Osteoblast (primary cell): ENCODE measurements around the gene ACSL5. TPM values are rescaled to one million over a fixed set of nuclear protein-coding genes. Genes with fewer than 3 reads are reported as not detected.
"Not testable (repeated sequence)": the region's sequence is repeated elsewhere in the genome, so short reads cannot be mapped to it uniquely, and the experiment has no call there.

Source experiments
- DNase-seq: peaks from one replicate; pipeline ENCODE4 v3.0.0; 2011; ENCODE audit warnings: low spot score, mixed read lengths; ENCODE audit not compliant: insufficient read length; ENCODE audit errors: missing footprints
- H2AFZ ChIP-seq: 2 replicates; pipeline ENCODE4 v1.6.0; 2011; ENCODE audit warnings: mild to moderate bottlenecking, low read length
- H3K27ac ChIP-seq: 2 replicates; pipeline ENCODE4 v1.5.1; 2011; ENCODE audit warnings: mild to moderate bottlenecking, low read depth, low read length, moderate library complexity
- H3K27me3 ChIP-seq: 2 replicates; pipeline ENCODE4 v1.6.0; 2012; ENCODE audit warnings: mild to moderate bottlenecking, control low read depth, inconsistent platforms, low read length, moderate library complexity; ENCODE audit not compliant: insufficient read depth
- H3K36me3 ChIP-seq: 2 replicates; pipeline ENCODE4 v1.5.1; 2011; ENCODE audit warnings: mild to moderate bottlenecking, low read length, control low read depth, moderate library complexity; ENCODE audit not compliant: insufficient read depth
- H3K4me1 ChIP-seq: 2 replicates; pipeline ENCODE4 v1.5.1; 2011; ENCODE audit warnings: mild to moderate bottlenecking, low read length, control low read depth, moderate library complexity; ENCODE audit not compliant: insufficient read depth
- H3K4me2 ChIP-seq: 2 replicates; pipeline ENCODE4 v1.6.0; 2011; ENCODE audit warnings: mild to moderate bottlenecking, low read length; ENCODE audit not compliant: insufficient read depth
- H3K4me3 ChIP-seq: fragments of 200-600 bp; sonication (generic); 3 replicates; pipeline ENCODE4 v1.5.1; 2012; ENCODE audit warnings: mild to moderate bottlenecking, low read length, inconsistent platforms; ENCODE audit not compliant: insufficient read depth
- H3K79me2 ChIP-seq: 2 replicates; pipeline ENCODE4 v1.6.0; 2012; ENCODE audit warnings: mild to moderate bottlenecking, low read length, control low read depth, inconsistent platforms; ENCODE audit not compliant: insufficient read depth
- H3K9me3 ChIP-seq: 2 replicates; pipeline ENCODE4 v1.5.1; 2011; ENCODE audit warnings: low read depth, low read length, control low read depth
- H4K20me1 ChIP-seq: 2 replicates; pipeline ENCODE4 v1.6.0; 2012; ENCODE audit warnings: mild to moderate bottlenecking, low read length, control low read depth; ENCODE audit not compliant: insufficient read depth
- total RNA-seq: library from RNA; depleted of rRNA; stranded (reverse); fragments of >200 nt; gene quantifications from 2 replicates; pipeline ENCODE4 v1.2.3, GENCODE V29; 2012
- TF ChIP-seq, protein P1 (sequence below): IDR thresholded peaks from 2 replicates; pipeline ENCODE4 v1.5.1; 2011; ENCODE audit warnings: mild to moderate bottlenecking, low read depth, low read length, moderate library complexity; ENCODE audit errors: extremely low read depth

Gene ACSL5
- total RNA-seq, 1 donor, result 5.1 TPM

DNA sequence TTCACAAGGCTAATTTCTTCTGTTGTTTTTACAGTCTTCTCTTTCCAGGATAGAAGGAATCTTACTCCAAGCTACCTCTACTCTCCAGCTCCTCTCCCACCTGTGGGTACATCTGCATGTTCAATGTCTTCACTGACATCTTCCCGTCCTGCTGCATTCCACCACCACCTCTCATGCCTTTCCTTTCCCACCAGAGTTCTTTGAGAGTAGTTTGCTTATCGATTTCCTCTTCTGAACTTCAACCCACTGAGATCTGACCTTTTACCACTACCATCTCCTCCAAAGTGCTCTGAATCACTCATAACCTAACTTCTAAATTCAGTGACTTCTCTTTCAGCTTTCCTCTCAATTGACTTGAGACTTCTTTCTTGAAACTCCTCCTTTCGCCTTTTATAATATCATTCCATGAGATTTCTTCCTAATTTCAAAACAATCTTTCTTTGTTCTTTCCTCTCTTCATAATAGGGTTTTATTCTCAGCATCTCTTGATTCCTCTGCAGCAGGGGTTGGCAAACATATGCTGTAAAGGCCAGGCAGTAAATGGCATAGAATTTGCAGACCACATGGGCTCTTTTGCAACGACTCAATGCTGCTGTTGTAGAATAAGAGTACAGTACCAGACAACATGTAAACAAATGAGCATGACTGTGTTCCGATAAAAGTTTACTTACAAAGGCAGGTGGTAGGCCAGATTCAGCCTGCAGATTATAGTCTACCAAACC is 22.1 kb downstream of the ACSL5 start:
- DNase-seq, result no peak
- H3K79me2 ChIP-seq, result no peaks in the 10 kb centered on the region
- no peaks in the 10 kb centered on the region for H4K20me1 ChIP-seq
- H3K9me3 ChIP-seq, result no peaks in the 10 kb centered on the region
- H3K36me3 ChIP-seq, result no peaks in the 10 kb centered on the region
- no peak overlapping the region for H2AFZ ChIP-seq
- no peaks in the 10 kb centered on the region for H3K4me1 ChIP-seq
- no peak overlapping the region for H3K4me2 ChIP-seq
- TF ChIP-seq, protein P1, sequence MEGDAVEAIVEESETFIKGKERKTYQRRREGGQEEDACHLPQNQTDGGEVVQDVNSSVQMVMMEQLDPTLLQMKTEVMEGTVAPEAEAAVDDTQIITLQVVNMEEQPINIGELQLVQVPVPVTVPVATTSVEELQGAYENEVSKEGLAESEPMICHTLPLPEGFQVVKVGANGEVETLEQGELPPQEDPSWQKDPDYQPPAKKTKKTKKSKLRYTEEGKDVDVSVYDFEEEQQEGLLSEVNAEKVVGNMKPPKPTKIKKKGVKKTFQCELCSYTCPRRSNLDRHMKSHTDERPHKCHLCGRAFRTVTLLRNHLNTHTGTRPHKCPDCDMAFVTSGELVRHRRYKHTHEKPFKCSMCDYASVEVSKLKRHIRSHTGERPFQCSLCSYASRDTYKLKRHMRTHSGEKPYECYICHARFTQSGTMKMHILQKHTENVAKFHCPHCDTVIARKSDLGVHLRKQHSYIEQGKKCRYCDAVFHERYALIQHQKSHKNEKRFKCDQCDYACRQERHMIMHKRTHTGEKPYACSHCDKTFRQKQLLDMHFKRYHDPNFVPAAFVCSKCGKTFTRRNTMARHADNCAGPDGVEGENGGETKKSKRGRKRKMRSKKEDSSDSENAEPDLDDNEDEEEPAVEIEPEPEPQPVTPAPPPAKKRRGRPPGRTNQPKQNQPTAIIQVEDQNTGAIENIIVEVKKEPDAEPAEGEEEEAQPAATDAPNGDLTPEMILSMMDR, result no peak
- H3K27me3 ChIP-seq, result peaks cover 17% of the 10 kb centered on the region
- no peak overlapping the region for H3K4me3 ChIP-seq
- H3K27ac ChIP-seq, result no peak overlapping the region

DNA sequence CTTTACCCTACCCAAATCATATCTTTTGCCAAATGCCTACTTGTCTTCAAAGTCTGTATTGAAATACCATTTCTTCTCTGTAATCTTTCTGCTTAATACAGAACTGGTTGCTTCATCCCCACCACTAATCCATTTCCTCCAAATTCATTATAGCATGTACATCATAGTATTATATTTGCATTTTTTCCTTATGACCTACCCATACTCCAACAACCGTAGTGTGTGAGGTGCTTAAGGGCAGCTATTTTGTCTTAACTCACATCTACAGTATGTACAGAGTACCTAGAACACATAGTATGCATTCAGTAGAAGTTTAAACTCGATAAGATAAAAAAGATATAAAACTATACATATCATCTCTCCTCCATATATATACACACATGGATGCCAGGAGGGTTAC is 23.7 kb downstream of the ACSL5 start:
- H3K27me3 ChIP-seq, result peaks cover 17% of the 10 kb centered on the region
- H3K27ac ChIP-seq, result no peak overlapping the region
- no peaks in the 10 kb centered on the region for H4K20me1 ChIP-seq
- H2AFZ ChIP-seq, result no peak overlapping the region
- H3K36me3 ChIP-seq, result no peaks in the 10 kb centered on the region
- no peaks in the 10 kb centered on the region for H3K79me2 ChIP-seq
- TF ChIP-seq, protein P1, result no peak
- DNase-seq, result no peak
- H3K4me2 ChIP-seq, result no peak overlapping the region
- H3K4me3 ChIP-seq, result no peak overlapping the region
- no peaks in the 10 kb centered on the region for H3K4me1 ChIP-seq
- no peaks in the 10 kb centered on the region for H3K9me3 ChIP-seq

DNA sequence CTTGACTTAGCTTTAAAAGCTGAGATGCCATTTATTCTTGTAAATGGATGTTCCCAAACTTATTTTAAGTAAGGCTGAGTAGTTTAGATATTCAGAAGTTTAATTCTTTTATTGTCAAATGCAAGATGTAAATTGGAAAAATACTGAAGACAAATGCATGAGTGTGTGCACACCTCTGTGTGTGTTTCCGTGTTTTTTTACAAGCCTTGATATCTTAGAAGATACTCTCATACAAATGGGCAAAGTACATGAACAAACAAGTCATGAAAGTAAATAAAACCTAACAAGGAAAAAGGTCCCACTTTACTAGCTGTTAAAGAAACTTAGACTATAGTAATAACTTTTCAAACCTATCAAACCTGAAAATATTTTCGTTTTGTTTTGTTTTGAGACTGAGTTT is 29.0 kb downstream of the ACSL5 start:
- Histone ChIP-seq H2AFZ (no peak overlapping the region), H3K27ac (no peak overlapping the region), H3K79me2 (no peaks in the 10 kb centered on the region), H3K4me1 (no peaks in the 10 kb centered on the region), H3K27me3 (no peaks in the 10 kb centered on the region), H3K36me3 (no peaks in the 10 kb centered on the region), H3K4me2 (no peak overlapping the region), H4K20me1 (no peaks in the 10 kb centered on the region), H3K4me3 (no peak overlapping the region), H3K9me3 (no peaks in the 10 kb centered on the region)
- TF ChIP-seq, protein P1, result no peak
- no peak for DNase-seq

DNA sequence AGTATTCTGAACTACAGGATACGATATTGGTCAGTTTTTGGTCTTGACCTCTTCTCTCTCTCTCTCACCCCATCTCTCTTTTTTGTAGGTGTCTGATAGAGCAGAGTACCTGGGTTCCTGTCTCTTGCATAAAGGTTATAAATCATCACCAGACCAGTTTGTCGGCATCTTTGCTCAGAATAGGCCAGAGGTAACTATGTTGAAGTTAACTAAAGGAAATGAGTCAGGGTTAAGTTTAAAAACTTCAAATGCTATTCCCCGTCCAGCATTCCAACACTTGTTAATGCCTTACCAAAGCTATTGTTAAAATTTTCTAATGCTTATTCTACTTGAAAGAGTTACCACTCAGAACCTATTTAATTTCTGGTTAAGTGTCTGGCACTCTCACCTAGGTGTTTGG is 30.7 kb downstream of the ACSL5 start:
- DNase-seq, result no peak
- no peaks in the 10 kb centered on the region for H4K20me1 ChIP-seq
- H3K79me2 ChIP-seq, result no peaks in the 10 kb centered on the region
- no peaks in the 10 kb centered on the region for H3K36me3 ChIP-seq
- TF ChIP-seq, protein P1, result no peak
- H3K27me3 ChIP-seq, result no peaks in the 10 kb centered on the region
- H2AFZ ChIP-seq, result no peak overlapping the region
- no peak overlapping the region for H3K4me3 ChIP-seq
- no peaks in the 10 kb centered on the region for H3K9me3 ChIP-seq
- no peaks in the 10 kb centered on the region for H3K4me1 ChIP-seq
- H3K4me2 ChIP-seq, result no peak overlapping the region
- H3K27ac ChIP-seq, result no peak overlapping the region

DNA sequence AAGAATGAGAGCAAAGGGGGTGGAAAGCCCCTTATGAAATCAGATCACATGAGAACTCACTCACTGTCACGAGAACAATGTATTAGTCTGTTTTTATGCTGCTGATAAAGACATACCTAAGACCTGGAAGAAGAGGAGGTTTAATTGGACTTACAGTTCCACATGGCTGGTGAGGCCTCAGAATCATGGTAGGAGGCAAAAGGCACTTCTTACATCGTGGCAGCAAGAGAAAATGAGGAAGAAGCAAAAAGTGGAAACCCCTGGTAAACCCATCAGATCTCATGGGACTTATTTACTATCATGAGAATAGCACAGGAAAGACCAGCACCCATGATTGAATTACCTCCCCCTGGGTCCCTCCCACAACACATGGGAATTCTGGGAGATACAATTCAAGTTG is 32.9 kb downstream of the ACSL5 start:
- not testable (repeated sequence) for H2AFZ ChIP-seq, H3K4me2 ChIP-seq, H3K4me1 ChIP-seq, H3K27ac ChIP-seq, H3K27me3 ChIP-seq, H3K9me3 ChIP-seq, H4K20me1 ChIP-seq, H3K36me3 ChIP-seq, DNase-seq, H3K79me2 ChIP-seq, H3K4me3 ChIP-seq
